ENCODE results near the gene RNF26.

Gene RNF26

GRCh38 chr11:119334174-119334930 is at the start of gene RNF26:
Gene RNF26, plus strand, starts transcription at chr11:119334527. Its CDS starts 596 bp downstream, at chr11:119335123.
- peak; percentile 89 for DNase-seq (ENCODE audit: low read depth)

GRCh38 chr11:119285431-119285830 is 48.9 kb upstream of the RNF26 start:
- no peak for DNase-seq (ENCODE audit: low read depth)

GRCh38 chr11:119288219-119288618 is 46.1 kb upstream of the RNF26 start:
- no peak for DNase-seq (ENCODE audit: low read depth)

- no peak for DNase-seq (ENCODE audit: low read depth)
Measured at GRCh38 chr11:119290894-119291497, 43.3 kb upstream of the RNF26 start.

- DNase-seq (ENCODE audit: low read depth), result no peak
Measured at GRCh38 chr11:119293461-119293860, 40.9 kb upstream of the RNF26 start.

GRCh38 chr11:119295178-119295577 is 39.1 kb upstream of the RNF26 start:
- no peak for DNase-seq (ENCODE audit: low read depth)

GRCh38 chr11:119297938-119298337 is 36.4 kb upstream of the RNF26 start:
- no peak for DNase-seq (ENCODE audit: low read depth)

GRCh38 chr11:119298726-119299125 is 35.6 kb upstream of the RNF26 start:
- no peak for DNase-seq (ENCODE audit: low read depth)

GRCh38 chr11:119299416-119299815 is 34.9 kb upstream of the RNF26 start:
- no peak for DNase-seq (ENCODE audit: low read depth)

- no peak for DNase-seq (ENCODE audit: low read depth)
Measured at GRCh38 chr11:119300198-119300964, 33.9 kb upstream of the RNF26 start.

- DNase-seq (ENCODE audit: low read depth), result no peak
Measured at GRCh38 chr11:119303227-119303718, 31.1 kb upstream of the RNF26 start.

GRCh38 chr11:119305556-119306372 is 28.6 kb upstream of the RNF26 start:
- DNase-seq (ENCODE audit: low read depth), result no peak

GRCh38 chr11:119306373-119306890 is 27.9 kb upstream of the RNF26 start:
- DNase-seq (ENCODE audit: low read depth), result no peak

GRCh38 chr11:119307219-119307618 is 27.1 kb upstream of the RNF26 start:
- DNase-seq (ENCODE audit: low read depth), result no peak

- no peak for DNase-seq (ENCODE audit: low read depth)
Measured at GRCh38 chr11:119307974-119308373, 26.4 kb upstream of the RNF26 start.

- no peak for DNase-seq (ENCODE audit: low read depth)
Measured at GRCh38 chr11:119309411-119309810, 24.9 kb upstream of the RNF26 start.

- no peak for DNase-seq (ENCODE audit: low read depth)
Measured at GRCh38 chr11:119309953-119310681, 24.2 kb upstream of the RNF26 start.

GRCh38 chr11:119310682-119311052 is 23.7 kb upstream of the RNF26 start:
- DNase-seq (ENCODE audit: low read depth), result no peak

GRCh38 chr11:119314726-119315125 is 19.6 kb upstream of the RNF26 start:
- DNase-seq (ENCODE audit: low read depth), result no peak

GRCh38 chr11:119315131-119316015 is 19.0 kb upstream of the RNF26 start:
- no peak for DNase-seq (ENCODE audit: low read depth)

Data from T-helper 22 cell (primary cell).